ENCODE results near the gene DNASE1L1.
A peak's percentile ranks its signal among the peaks of the same experiment; 100 is the strongest.

The DNASE1L1 gene

GRCh38 chrX:154367474-154368308 is 41.4 kb downstream of the DNASE1L1 start:
- no peaks in the 10 kb centered on the region for H3K9me3 ChIP-seq (ENCODE audit: insufficient read depth, low read length)
- peaks cover 4% of the 10 kb centered on the region for H3K4me1 ChIP-seq (ENCODE audit: insufficient read depth, insufficient read length)
- DNase-seq (ENCODE audit: low read depth, low spot score), result no peak
- H3K27me3 ChIP-seq (ENCODE audit: insufficient read depth, insufficient read length), result no peaks in the 10 kb centered on the region
- H3K9ac ChIP-seq (ENCODE audit: insufficient read length, low read depth), result peak overlapping the region; percentile 72
- H3K4me3 ChIP-seq (ENCODE audit: insufficient read length, low read depth), result no peak overlapping the region
- TF ChIP-seq SUZ12 (IDR thresholded peaks at IDR 0.05; ENCODE audit: extremely low read depth, insufficient read depth, insufficient read length), result no peak
- no peak for TF ChIP-seq YY1 (IDR thresholded peaks at IDR 0.05; ENCODE audit: insufficient read depth, insufficient read length)
- no peak for TF ChIP-seq ZNF274 (IDR thresholded peaks at IDR 0.05; ENCODE audit: low read depth, low read length)
- H3K36me3 ChIP-seq (ENCODE audit: insufficient read depth, insufficient read length, low read length), result peaks cover 64% of the 10 kb centered on the region

DNA sequence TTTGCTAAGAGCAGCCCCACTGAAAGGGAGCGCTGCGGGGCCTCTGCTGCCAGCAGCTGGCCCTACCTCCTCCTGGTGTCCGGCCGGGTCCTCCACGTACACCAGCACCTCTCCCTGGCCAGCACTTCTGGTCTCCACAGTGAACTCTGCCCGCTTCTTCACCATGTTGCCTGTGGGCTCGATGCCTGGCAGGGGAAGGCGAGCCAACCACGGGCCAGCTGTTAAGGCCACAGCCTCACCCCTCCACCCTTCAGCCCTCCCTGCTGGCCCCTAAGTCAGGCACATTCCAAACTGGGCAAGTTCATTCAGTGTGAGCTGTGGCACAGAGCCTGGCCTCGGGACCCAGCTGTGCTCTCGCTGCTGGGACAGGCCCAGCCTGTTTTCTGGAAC is 42.4 kb downstream of the DNASE1L1 start:
- Histone ChIP-seq H3K27me3 (ENCODE audit: insufficient read depth, insufficient read length) (no peaks in the 10 kb centered on the region), H3K9me3 (ENCODE audit: insufficient read depth, low read length) (no peaks in the 10 kb centered on the region), H3K4me3 (ENCODE audit: insufficient read length, low read depth) (no peak overlapping the region), H3K9ac (ENCODE audit: insufficient read length, low read depth) (peak overlapping the region; percentile 21), H3K36me3 (ENCODE audit: insufficient read depth, insufficient read length, low read length) (peaks cover 74% of the 10 kb centered on the region), H3K4me1 (ENCODE audit: insufficient read depth, insufficient read length) (peaks cover 4% of the 10 kb centered on the region)
- TF ChIP-seq SUZ12 (IDR thresholded peaks at IDR 0.05; ENCODE audit: extremely low read depth, insufficient read depth, insufficient read length) (no peak), ZNF274 (IDR thresholded peaks at IDR 0.05; ENCODE audit: low read depth, low read length) (no peak), YY1 (IDR thresholded peaks at IDR 0.05; ENCODE audit: insufficient read depth, insufficient read length) (no peak)
- no peak for DNase-seq (ENCODE audit: low read depth, low spot score)

- TF ChIP-seq SUZ12 (IDR thresholded peaks at IDR 0.05; ENCODE audit: extremely low read depth, insufficient read depth, insufficient read length) (no peak), ZNF274 (IDR thresholded peaks at IDR 0.05; ENCODE audit: low read depth, low read length) (no peak), YY1 (IDR thresholded peaks at IDR 0.05; ENCODE audit: insufficient read depth, insufficient read length) (no peak)
- Histone ChIP-seq H3K36me3 (ENCODE audit: insufficient read depth, insufficient read length, low read length) (peaks cover 80% of the 10 kb centered on the region), H3K27me3 (ENCODE audit: insufficient read depth, insufficient read length) (no peaks in the 10 kb centered on the region), H3K4me3 (ENCODE audit: insufficient read length, low read depth) (no peak overlapping the region), H3K4me1 (ENCODE audit: insufficient read depth, insufficient read length) (peaks cover 4% of the 10 kb centered on the region), H3K9ac (ENCODE audit: insufficient read length, low read depth) (peak overlapping the region; percentile 21), H3K9me3 (ENCODE audit: insufficient read depth, low read length) (no peaks in the 10 kb centered on the region)
- no peak for DNase-seq (ENCODE audit: low read depth, low spot score)
Observed at GRCh38 chrX:154365997-154366665, 42.9 kb downstream of the DNASE1L1 start.

- no peak for DNase-seq (ENCODE audit: low read depth, low spot score)
- no peak for TF ChIP-seq SUZ12 (IDR thresholded peaks at IDR 0.05; ENCODE audit: extremely low read depth, insufficient read depth, insufficient read length)
- no peak for TF ChIP-seq ZNF274 (IDR thresholded peaks at IDR 0.05; ENCODE audit: low read depth, low read length)
- TF ChIP-seq YY1 (IDR thresholded peaks at IDR 0.05; ENCODE audit: insufficient read depth, insufficient read length), result no peak
- Histone ChIP-seq H3K36me3 (ENCODE audit: insufficient read depth, insufficient read length, low read length) (peaks cover 81% of the 10 kb centered on the region), H3K9me3 (ENCODE audit: insufficient read depth, low read length) (no peaks in the 10 kb centered on the region), H3K9ac (ENCODE audit: insufficient read length, low read depth) (no peak overlapping the region), H3K27me3 (ENCODE audit: insufficient read depth, insufficient read length) (no peaks in the 10 kb centered on the region), H3K4me3 (ENCODE audit: insufficient read length, low read depth) (no peak overlapping the region), H3K4me1 (ENCODE audit: insufficient read depth, insufficient read length) (peaks cover 4% of the 10 kb centered on the region)
Observed at GRCh38 chrX:154365052-154365600, 43.9 kb downstream of the DNASE1L1 start.

DNA sequence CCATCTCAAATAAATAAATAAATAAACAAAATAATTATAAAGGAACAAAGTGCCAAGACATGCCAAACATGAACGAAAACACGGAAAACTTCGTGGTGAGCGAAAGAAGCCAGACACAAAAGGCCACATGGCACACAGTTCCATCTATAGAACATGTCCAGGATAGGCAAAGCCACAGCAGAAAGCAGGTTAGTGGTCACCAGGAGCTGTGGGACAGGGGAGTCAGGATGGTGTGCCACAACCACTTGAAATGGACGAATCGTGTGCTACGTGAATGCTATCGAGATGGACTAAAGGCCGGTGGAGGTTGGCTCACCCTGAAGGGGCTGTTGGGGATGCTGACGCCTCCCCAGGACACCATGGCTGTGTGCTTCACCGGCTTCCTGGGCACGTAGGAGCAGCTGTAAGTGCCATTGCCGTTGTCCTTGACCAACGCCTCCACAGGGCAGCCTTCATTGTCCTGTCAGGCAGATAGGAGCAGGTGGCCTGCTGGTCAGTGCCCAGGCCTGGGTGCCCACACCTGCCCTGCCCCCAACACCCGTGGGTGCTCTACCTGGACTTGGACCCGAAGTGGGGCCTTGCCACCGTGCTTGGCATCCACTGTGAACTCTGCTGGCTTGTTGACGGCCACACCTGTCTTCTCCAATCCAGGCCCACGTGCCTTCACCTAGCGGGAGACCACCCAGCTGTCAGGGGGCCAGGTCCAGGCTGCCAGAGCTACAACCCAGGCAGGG is 45.2 kb downstream of the DNASE1L1 start:
- Histone ChIP-seq H3K27me3 (ENCODE audit: insufficient read depth, insufficient read length) (no peaks in the 10 kb centered on the region), H3K9ac (ENCODE audit: insufficient read length, low read depth) (no peak overlapping the region), H3K4me1 (ENCODE audit: insufficient read depth, insufficient read length) (peaks cover 4% of the 10 kb centered on the region), H3K36me3 (ENCODE audit: insufficient read depth, insufficient read length, low read length) (peaks cover 86% of the 10 kb centered on the region), H3K4me3 (ENCODE audit: insufficient read length, low read depth) (no peak overlapping the region), H3K9me3 (ENCODE audit: insufficient read depth, low read length) (no peaks in the 10 kb centered on the region)
- no peak for DNase-seq (ENCODE audit: low read depth, low spot score)
- TF ChIP-seq YY1 (IDR thresholded peaks at IDR 0.05; ENCODE audit: insufficient read depth, insufficient read length) (no peak), ZNF274 (IDR thresholded peaks at IDR 0.05; ENCODE audit: low read depth, low read length) (no peak), SUZ12 (IDR thresholded peaks at IDR 0.05; ENCODE audit: extremely low read depth, insufficient read depth, insufficient read length) (no peak)

GRCh38 chrX:154362085-154362742 is 46.8 kb downstream of the DNASE1L1 start:
- no peak for TF ChIP-seq SUZ12 (IDR thresholded peaks at IDR 0.05; ENCODE audit: extremely low read depth, insufficient read depth, insufficient read length)
- no peak for TF ChIP-seq ZNF274 (IDR thresholded peaks at IDR 0.05; ENCODE audit: low read depth, low read length)
- no peak for TF ChIP-seq YY1 (IDR thresholded peaks at IDR 0.05; ENCODE audit: insufficient read depth, insufficient read length)
- H3K9me3 ChIP-seq (ENCODE audit: insufficient read depth, low read length), result no peaks in the 10 kb centered on the region
- no peaks in the 10 kb centered on the region for H3K27me3 ChIP-seq (ENCODE audit: insufficient read depth, insufficient read length)
- no peak overlapping the region for H3K9ac ChIP-seq (ENCODE audit: insufficient read length, low read depth)
- no peak for DNase-seq (ENCODE audit: low read depth, low spot score)
- peaks cover 87% of the 10 kb centered on the region for H3K36me3 ChIP-seq (ENCODE audit: insufficient read depth, insufficient read length, low read length)
- H3K4me1 ChIP-seq (ENCODE audit: insufficient read depth, insufficient read length), result no peaks in the 10 kb centered on the region
- no peak overlapping the region for H3K4me3 ChIP-seq (ENCODE audit: insufficient read length, low read depth)
